ENCODE results near the gene DLG5.

GRCh38 chr10:77872151-77872946 is 54.2 kb downstream of the DLG5 start:
- TF ChIP-seq POLR2A (IDR thresholded peaks at IDR 0.05; ENCODE audit: low read length) (no peak), GATA1 (IDR thresholded peaks at IDR 0.05; ENCODE audit: low read depth, low read length) (no peak)

All from erythroblast (primary cell).